HEK293 (cell line): ENCODE measurements around the gene NSFL1C.

Experiments
- EGR2 ChIP-seq: fragments of 450-650 bp; formaldehyde crosslinking; IDR thresholded peaks from 2 replicates; pipeline ENCODE4 v1.5.1; 2016; ENCODE audit warnings: low read depth, missing biosample characterization, missing genetic modification characterization
- FEZF1 ChIP-seq: fragments of 450-650 bp; formaldehyde crosslinking; IDR thresholded peaks from 2 replicates; pipeline ENCODE4 v1.5.1; 2016; ENCODE audit warnings: missing biosample characterization, missing genetic modification characterization
- HOXD13 ChIP-seq: sonication (generic); formaldehyde crosslinking; IDR thresholded peaks from 2 replicates; pipeline ENCODE4 v1.8.0; 2022; ENCODE audit warnings: missing genetic modification reagents, borderline replicate concordance
- SCRT1 ChIP-seq: fragments of 450-650 bp; formaldehyde crosslinking; IDR thresholded peaks from 2 replicates; pipeline ENCODE4 v1.5.1; 2016; ENCODE audit warnings: missing biosample characterization, missing genetic modification characterization, borderline replicate concordance
- SCRT2 ChIP-seq: fragments of 450-650 bp; formaldehyde crosslinking; IDR thresholded peaks from 2 replicates; pipeline ENCODE4 v1.5.1; 2016; ENCODE audit warnings: missing biosample characterization, missing genetic modification characterization
- SP2 ChIP-seq: fragments of 450-650 bp; formaldehyde crosslinking; IDR thresholded peaks from 2 replicates; pipeline ENCODE4 v1.5.1; 2016; ENCODE audit warnings: missing biosample characterization, missing genetic modification characterization
- TCF7L2 ChIP-seq: IDR thresholded peaks from 2 replicates; pipeline ENCODE4 v1.6.1; 2011; ENCODE audit warnings: low read depth, mild to moderate bottlenecking, inconsistent platforms, low read length, moderate library complexity, borderline replicate concordance
- WT1 ChIP-seq: fragments of 450-650 bp; formaldehyde crosslinking; IDR thresholded peaks from 2 replicates; pipeline ENCODE4 v1.5.1; 2016; ENCODE audit warnings: missing biosample characterization, missing genetic modification characterization
- ZFP69B ChIP-seq: fragments of 450-650 bp; formaldehyde crosslinking; IDR thresholded peaks from 2 replicates; pipeline ENCODE4 v1.5.1; 2016; ENCODE audit warnings: missing biosample characterization, missing genetic modification characterization
- ZNF121 ChIP-seq: fragments of 450-650 bp; formaldehyde crosslinking; IDR thresholded peaks from 2 replicates; pipeline ENCODE4 v1.5.1; 2016; ENCODE audit warnings: missing biosample characterization, missing genetic modification characterization
- ZNF155 ChIP-seq: fragments of 450-650 bp; formaldehyde crosslinking; IDR thresholded peaks from 2 replicates; pipeline ENCODE4 v1.5.1; 2016; ENCODE audit warnings: missing biosample characterization, missing genetic modification characterization
- ZNF202 ChIP-seq: fragments of 450-650 bp; formaldehyde crosslinking; IDR thresholded peaks from 2 replicates; pipeline ENCODE4 v1.5.1; 2016; ENCODE audit warnings: missing biosample characterization, missing genetic modification characterization, borderline replicate concordance
- ZNF211 ChIP-seq: fragments of 450-650 bp; formaldehyde crosslinking; IDR thresholded peaks from 2 replicates; pipeline ENCODE4 v1.5.1; 2016; ENCODE audit warnings: low read depth, missing biosample characterization, missing genetic modification characterization
- ZNF223 ChIP-seq: fragments of 450-650 bp; formaldehyde crosslinking; IDR thresholded peaks from 2 replicates; pipeline ENCODE4 v1.5.1; 2016; ENCODE audit warnings: missing biosample characterization, missing genetic modification characterization
- ZNF24 ChIP-seq: fragments of 450-650 bp; formaldehyde crosslinking; IDR thresholded peaks from 2 replicates; pipeline ENCODE4 v1.5.1; 2016; ENCODE audit warnings: missing biosample characterization, missing genetic modification characterization
- ZNF311 ChIP-seq: fragments of 450-650 bp; formaldehyde crosslinking; IDR thresholded peaks from 2 replicates; pipeline ENCODE4 v1.5.1; 2017; ENCODE audit warnings: missing biosample characterization, missing genetic modification characterization, borderline replicate concordance
- ZNF324 ChIP-seq: fragments of 450-650 bp; formaldehyde crosslinking; IDR thresholded peaks from 2 replicates; pipeline ENCODE4 v1.5.1; 2016; ENCODE audit warnings: missing biosample characterization, missing genetic modification characterization
- ZNF621 ChIP-seq: fragments of 450-650 bp; formaldehyde crosslinking; IDR thresholded peaks from 2 replicates; pipeline ENCODE4 v1.5.1; 2017; ENCODE audit warnings: missing biosample characterization, missing genetic modification characterization
- ZNF654 ChIP-seq: fragments of 450-650 bp; formaldehyde crosslinking; IDR thresholded peaks from 2 replicates; pipeline ENCODE4 v1.5.1; 2016; ENCODE audit warnings: low read depth, missing biosample characterization, missing genetic modification characterization
- ZNF777 ChIP-seq: fragments of 450-650 bp; formaldehyde crosslinking; IDR thresholded peaks from 2 replicates; pipeline ENCODE4 v1.5.1; 2017; ENCODE audit warnings: missing biosample characterization, missing genetic modification characterization, borderline replicate concordance
- TF ChIP-seq, protein P1 (sequence below): fragments of 450-650 bp; formaldehyde crosslinking; IDR thresholded peaks from 2 replicates; pipeline ENCODE4 v1.5.1; 2016; ENCODE audit warnings: missing biosample characterization, missing genetic modification characterization
- TF ChIP-seq, protein P2 (sequence below): fragments of 450-650 bp; formaldehyde crosslinking; IDR thresholded peaks from 2 replicates; pipeline ENCODE4 v1.5.1; 2016; ENCODE audit warnings: missing biosample characterization, missing genetic modification characterization, borderline replicate concordance
- TF ChIP-seq, protein P3 (sequence below): fragments of 450-650 bp; formaldehyde crosslinking; IDR thresholded peaks from 2 replicates; pipeline ENCODE4 v1.5.1; 2016; ENCODE audit warnings: missing biosample characterization, missing genetic modification characterization
- TF ChIP-seq, protein P4 (sequence below): fragments of 450-650 bp; formaldehyde crosslinking; IDR thresholded peaks from 2 replicates; pipeline ENCODE4 v1.5.0; 2017; ENCODE audit warnings: missing biosample characterization, missing genetic modification characterization, borderline replicate concordance
- TF ChIP-seq, protein P5 (sequence below): fragments of 450-650 bp; formaldehyde crosslinking; IDR thresholded peaks from 2 replicates; pipeline ENCODE4 v1.5.1; 2017; ENCODE audit warnings: missing biosample characterization, missing genetic modification characterization
- TF ChIP-seq, protein P6 (sequence below): fragments of 450-650 bp; formaldehyde crosslinking; IDR thresholded peaks from 2 replicates; pipeline ENCODE4 v1.5.1; 2016; ENCODE audit warnings: missing biosample characterization, missing genetic modification characterization

NSFL1C gene

DNA sequence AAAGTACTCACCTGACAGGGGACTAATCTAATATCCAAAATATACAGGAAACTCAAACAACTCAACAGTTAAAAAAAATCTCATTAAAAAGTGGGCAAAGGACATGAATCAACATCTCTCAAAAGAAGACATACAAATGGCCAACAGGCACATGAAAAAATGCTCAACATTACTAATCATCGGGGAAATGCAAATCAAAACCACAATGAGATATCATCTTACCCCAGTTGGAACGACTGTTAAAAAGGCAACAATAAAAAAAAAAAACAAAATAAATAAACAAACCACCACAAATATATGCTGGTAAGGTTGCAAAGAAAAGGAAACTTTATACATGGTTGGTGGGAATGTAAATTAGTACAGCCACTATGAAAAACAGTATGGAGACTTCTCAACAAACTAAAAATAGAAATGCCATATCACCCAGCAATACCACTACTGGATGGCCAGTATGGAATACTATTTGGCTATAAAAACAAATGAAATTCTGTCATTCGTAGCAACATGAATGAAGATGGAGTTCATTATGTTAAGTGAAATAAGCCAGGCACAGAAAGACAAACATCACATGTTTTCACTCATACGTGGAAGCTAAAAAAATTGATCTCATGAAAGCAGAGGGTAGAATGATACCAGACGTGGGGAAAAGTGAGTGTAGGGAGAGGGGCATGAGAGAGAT is 17.9 kb upstream of the NSFL1C start (continued):
- TF ChIP-seq, protein P1, sequence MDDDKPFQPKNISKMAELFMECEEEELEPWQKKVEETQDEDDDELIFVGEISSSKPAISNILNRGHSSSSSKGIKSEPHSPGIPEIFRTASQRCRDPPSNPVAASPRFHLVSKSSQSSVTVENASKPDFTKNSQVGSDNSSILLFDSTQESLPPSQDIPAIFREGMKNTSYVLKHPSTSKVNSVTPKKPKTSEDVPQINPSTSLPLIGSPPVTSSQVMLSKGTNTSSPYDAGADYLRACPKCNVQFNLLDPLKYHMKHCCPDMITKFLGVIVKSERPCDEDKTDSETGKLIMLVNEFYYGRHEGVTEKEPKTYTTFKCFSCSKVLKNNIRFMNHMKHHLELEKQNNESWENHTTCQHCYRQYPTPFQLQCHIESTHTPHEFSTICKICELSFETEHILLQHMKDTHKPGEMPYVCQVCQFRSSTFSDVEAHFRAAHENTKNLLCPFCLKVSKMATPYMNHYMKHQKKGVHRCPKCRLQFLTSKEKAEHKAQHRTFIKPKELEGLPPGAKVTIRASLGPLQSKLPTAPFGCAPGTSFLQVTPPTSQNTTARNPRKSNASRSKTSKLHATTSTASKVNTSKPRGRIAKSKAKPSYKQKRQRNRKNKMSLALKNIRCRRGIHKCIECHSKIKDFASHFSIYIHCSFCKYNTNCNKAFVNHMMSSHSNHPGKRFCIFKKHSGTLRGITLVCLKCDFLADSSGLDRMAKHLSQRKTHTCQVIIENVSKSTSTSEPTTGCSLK (tag by site-specific recombination), result no peak
- TF ChIP-seq WT1 (tag by site-specific recombination) (0 out of 2 replicates have a peak, but pooled peaks have one; percentile 29), ZNF311 (tag by site-specific recombination) (no peak), ZNF211 (tag by site-specific recombination) (no peak), TCF7L2 (no peak), EGR2 (tag by site-specific recombination) (no peak), SCRT1 (no peak), ZNF324 (tag by site-specific recombination) (no peak), ZNF777 (tag by site-specific recombination) (no peak), ZNF121 (tag by site-specific recombination) (no peak), FEZF1 (tag by site-specific recombination) (peak; percentile 94), ZNF654 (tag by site-specific recombination) (no peak), ZNF155 (tag by site-specific recombination) (no peak), ZFP69B (tag by site-specific recombination) (peak; percentile 50; the same call in 1 of the 2 replicates), ZNF223 (tag by site-specific recombination) (no peak), SCRT2 (tag by site-specific recombination) (peak; percentile 58), ZNF621 (tag by site-specific recombination) (no peak), SP2 (tag by site-specific recombination) (0 out of 2 replicates have a peak, but pooled peaks have one; percentile 10), HOXD13 (CRISPR knock-in tag) (no peak), ZNF24 (tag by site-specific recombination) (no peak), ZNF202 (tag by site-specific recombination) (no peak)
- TF ChIP-seq, protein P2, sequence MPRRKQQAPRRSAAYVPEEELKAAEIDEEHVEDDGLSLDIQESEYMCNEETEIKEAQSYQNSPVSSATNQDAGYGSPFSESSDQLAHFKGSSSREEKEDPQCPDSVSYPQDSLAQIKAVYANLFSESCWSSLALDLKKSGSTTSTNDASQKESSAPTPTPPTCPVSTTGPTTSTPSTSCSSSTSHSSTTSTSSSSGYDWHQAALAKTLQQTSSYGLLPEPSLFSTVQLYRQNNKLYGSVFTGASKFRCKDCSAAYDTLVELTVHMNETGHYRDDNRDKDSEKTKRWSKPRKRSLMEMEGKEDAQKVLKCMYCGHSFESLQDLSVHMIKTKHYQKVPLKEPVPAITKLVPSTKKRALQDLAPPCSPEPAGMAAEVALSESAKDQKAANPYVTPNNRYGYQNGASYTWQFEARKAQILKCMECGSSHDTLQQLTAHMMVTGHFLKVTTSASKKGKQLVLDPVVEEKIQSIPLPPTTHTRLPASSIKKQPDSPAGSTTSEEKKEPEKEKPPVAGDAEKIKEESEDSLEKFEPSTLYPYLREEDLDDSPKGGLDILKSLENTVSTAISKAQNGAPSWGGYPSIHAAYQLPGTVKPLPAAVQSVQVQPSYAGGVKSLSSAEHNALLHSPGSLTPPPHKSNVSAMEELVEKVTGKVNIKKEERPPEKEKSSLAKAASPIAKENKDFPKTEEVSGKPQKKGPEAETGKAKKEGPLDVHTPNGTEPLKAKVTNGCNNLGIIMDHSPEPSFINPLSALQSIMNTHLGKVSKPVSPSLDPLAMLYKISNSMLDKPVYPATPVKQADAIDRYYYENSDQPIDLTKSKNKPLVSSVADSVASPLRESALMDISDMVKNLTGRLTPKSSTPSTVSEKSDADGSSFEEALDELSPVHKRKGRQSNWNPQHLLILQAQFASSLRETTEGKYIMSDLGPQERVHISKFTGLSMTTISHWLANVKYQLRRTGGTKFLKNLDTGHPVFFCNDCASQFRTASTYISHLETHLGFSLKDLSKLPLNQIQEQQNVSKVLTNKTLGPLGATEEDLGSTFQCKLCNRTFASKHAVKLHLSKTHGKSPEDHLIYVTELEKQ (tag by site-specific recombination), result 0 out of 2 replicates have a peak, but pooled peaks have one; percentile 43
- TF ChIP-seq, protein P3, sequence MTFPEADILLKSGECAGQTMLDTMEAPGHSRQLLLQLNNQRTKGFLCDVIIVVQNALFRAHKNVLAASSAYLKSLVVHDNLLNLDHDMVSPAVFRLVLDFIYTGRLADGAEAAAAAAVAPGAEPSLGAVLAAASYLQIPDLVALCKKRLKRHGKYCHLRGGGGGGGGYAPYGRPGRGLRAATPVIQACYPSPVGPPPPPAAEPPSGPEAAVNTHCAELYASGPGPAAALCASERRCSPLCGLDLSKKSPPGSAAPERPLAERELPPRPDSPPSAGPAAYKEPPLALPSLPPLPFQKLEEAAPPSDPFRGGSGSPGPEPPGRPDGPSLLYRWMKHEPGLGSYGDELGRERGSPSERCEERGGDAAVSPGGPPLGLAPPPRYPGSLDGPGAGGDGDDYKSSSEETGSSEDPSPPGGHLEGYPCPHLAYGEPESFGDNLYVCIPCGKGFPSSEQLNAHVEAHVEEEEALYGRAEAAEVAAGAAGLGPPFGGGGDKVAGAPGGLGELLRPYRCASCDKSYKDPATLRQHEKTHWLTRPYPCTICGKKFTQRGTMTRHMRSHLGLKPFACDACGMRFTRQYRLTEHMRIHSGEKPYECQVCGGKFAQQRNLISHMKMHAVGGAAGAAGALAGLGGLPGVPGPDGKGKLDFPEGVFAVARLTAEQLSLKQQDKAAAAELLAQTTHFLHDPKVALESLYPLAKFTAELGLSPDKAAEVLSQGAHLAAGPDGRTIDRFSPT (tag by site-specific recombination), result no peak
- TF ChIP-seq, protein P4, sequence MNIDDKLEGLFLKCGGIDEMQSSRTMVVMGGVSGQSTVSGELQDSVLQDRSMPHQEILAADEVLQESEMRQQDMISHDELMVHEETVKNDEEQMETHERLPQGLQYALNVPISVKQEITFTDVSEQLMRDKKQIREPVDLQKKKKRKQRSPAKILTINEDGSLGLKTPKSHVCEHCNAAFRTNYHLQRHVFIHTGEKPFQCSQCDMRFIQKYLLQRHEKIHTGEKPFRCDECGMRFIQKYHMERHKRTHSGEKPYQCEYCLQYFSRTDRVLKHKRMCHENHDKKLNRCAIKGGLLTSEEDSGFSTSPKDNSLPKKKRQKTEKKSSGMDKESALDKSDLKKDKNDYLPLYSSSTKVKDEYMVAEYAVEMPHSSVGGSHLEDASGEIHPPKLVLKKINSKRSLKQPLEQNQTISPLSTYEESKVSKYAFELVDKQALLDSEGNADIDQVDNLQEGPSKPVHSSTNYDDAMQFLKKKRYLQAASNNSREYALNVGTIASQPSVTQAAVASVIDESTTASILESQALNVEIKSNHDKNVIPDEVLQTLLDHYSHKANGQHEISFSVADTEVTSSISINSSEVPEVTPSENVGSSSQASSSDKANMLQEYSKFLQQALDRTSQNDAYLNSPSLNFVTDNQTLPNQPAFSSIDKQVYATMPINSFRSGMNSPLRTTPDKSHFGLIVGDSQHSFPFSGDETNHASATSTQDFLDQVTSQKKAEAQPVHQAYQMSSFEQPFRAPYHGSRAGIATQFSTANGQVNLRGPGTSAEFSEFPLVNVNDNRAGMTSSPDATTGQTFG (tag by site-specific recombination), result no peak
- TF ChIP-seq, protein P5, sequence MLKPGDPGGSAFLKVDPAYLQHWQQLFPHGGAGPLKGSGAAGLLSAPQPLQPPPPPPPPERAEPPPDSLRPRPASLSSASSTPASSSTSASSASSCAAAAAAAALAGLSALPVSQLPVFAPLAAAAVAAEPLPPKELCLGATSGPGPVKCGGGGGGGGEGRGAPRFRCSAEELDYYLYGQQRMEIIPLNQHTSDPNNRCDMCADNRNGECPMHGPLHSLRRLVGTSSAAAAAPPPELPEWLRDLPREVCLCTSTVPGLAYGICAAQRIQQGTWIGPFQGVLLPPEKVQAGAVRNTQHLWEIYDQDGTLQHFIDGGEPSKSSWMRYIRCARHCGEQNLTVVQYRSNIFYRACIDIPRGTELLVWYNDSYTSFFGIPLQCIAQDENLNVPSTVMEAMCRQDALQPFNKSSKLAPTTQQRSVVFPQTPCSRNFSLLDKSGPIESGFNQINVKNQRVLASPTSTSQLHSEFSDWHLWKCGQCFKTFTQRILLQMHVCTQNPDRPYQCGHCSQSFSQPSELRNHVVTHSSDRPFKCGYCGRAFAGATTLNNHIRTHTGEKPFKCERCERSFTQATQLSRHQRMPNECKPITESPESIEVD (tag by site-specific recombination), result 0 out of 2 replicates have a peak, but pooled peaks have one; percentile 6
- TF ChIP-seq, protein P6, sequence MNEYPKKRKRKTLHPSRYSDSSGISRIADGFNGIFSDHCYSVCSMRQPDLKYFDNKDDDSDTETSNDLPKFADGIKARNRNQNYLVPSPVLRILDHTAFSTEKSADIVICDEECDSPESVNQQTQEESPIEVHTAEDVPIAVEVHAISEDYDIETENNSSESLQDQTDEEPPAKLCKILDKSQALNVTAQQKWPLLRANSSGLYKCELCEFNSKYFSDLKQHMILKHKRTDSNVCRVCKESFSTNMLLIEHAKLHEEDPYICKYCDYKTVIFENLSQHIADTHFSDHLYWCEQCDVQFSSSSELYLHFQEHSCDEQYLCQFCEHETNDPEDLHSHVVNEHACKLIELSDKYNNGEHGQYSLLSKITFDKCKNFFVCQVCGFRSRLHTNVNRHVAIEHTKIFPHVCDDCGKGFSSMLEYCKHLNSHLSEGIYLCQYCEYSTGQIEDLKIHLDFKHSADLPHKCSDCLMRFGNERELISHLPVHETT (tag by site-specific recombination), result no peak
